Fibroblast of the aortic adventitia (primary cell): Measurements from ENCODE around the gene NUFIP1. TPM values are rescaled to one million over a fixed set of nuclear protein-coding genes. Genes with fewer than 3 reads are reported as not detected.

ENCODE experiments used
- DNase-seq: peaks from one replicate; pipeline ENCODE4 v3.0.0-alpha.2; 2010; ENCODE audit warnings: low read depth
- H3K4me3 ChIP-seq: 2 replicates; pipeline ENCODE4 v1.5.1; 2011; ENCODE audit warnings: low read depth, mild to moderate bottlenecking, control low read depth, low read length, moderate library complexity
- total RNA-seq: library from RNA; depleted of rRNA; stranded (reverse); fragments of >200 nt; gene quantifications from 2 replicates; pipeline ENCODE4 v1.2.3, GENCODE V29; 2012; ENCODE audit warnings: low replicate concordance
- TF ChIP-seq, protein P1 (sequence below): IDR thresholded peaks from 2 replicates; pipeline ENCODE4 v1.5.1; 2011; ENCODE audit warnings: mild to moderate bottlenecking, low read length, control low read depth, inconsistent platforms; ENCODE audit not compliant: insufficient read depth

The NUFIP1 gene
- total RNA-seq, 1 donor: 4.5 TPM

DNA sequence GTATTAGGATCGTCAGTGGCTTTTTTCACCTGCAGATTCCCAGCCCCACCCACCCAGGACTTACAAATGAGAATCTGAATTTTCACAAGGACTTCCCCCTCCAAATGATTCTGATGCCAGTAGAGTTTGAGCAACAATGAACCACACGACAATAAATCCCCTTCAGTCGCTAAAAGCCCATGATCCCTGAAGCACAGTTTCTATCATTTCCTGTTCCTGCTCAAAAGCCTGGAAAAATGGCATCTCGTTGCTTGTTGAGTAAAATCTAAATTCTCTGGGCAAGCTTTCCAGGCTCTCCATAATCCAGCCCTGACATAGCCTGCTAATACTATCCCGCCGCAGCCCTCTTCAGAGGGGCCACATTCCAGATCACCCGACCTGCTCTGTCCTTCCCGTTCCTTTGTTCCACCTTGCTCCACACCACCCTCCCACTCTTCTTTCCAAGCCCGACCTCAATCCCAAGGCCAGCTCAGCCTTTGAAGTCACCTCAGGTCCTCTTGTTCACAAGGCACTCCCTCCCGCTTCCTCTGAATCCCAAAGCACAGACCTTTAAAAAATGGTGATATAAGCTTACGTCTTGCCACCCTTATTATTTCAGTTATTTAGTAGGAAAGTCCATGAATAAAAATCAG, 67.9 kb downstream of the NUFIP1 start:
- TF ChIP-seq, protein P1, sequence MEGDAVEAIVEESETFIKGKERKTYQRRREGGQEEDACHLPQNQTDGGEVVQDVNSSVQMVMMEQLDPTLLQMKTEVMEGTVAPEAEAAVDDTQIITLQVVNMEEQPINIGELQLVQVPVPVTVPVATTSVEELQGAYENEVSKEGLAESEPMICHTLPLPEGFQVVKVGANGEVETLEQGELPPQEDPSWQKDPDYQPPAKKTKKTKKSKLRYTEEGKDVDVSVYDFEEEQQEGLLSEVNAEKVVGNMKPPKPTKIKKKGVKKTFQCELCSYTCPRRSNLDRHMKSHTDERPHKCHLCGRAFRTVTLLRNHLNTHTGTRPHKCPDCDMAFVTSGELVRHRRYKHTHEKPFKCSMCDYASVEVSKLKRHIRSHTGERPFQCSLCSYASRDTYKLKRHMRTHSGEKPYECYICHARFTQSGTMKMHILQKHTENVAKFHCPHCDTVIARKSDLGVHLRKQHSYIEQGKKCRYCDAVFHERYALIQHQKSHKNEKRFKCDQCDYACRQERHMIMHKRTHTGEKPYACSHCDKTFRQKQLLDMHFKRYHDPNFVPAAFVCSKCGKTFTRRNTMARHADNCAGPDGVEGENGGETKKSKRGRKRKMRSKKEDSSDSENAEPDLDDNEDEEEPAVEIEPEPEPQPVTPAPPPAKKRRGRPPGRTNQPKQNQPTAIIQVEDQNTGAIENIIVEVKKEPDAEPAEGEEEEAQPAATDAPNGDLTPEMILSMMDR: no peak
- no peak for DNase-seq
- H3K4me3 ChIP-seq: no peak overlapping the region

DNA sequence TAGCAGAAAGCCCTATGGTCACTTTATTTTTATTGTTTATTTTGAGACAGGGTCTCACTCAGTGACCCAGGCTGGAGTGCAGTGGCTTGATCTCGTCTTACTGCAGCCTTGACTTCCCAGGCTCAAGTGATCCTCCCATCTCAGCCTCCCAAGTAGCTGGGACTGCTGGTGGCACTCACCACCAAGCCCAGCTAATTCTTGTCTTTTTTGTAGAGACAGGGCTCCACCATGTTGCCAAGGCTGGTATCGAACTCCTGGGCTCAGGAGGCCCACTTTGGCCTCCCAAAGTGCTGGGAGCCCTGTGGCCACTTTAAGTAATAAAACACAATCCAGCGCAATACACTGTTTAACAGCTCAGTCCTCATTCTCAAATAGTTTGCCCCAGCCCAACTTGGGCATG, 69.3 kb downstream of the NUFIP1 start:
- H3K4me3 ChIP-seq: no peak overlapping the region
- no peak for DNase-seq
- TF ChIP-seq, protein P1: no peak

DNA sequence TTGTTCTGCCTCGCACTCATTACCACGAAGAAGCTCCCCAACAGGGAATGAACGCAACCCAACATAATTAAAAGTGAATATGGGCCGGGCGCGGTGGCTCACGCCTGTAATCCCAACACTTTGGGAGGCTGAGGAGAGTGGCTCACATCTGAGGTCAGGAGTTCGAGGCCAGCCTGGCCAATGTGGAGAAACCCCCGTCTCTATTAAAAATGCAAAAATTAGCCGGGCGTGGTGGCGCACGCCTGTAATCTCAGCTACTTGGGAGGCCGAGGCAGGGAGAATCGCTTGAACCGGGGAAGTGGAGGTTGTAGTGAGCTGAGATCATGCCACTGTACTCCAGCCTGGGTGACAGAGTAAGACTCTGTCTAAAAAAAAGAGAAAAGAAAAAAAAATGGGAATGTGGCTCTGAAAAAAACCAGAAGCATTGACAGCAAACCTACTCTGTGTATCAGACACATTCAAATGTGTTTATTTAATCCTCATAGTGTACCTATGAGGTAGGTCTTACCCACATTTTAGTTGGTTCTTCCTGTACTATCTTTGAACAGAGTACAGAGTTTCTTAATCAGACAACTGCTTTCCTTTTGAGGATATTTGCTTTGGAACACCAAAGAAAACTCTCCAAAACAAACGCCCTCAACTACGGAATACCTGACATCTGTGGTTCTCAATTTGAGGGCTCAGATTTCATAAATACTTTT, 70.0 kb downstream of the NUFIP1 start:
- TF ChIP-seq, protein P1: no peak
- H3K4me3 ChIP-seq: peak overlapping the region; percentile 66
- no peak for DNase-seq

DNA sequence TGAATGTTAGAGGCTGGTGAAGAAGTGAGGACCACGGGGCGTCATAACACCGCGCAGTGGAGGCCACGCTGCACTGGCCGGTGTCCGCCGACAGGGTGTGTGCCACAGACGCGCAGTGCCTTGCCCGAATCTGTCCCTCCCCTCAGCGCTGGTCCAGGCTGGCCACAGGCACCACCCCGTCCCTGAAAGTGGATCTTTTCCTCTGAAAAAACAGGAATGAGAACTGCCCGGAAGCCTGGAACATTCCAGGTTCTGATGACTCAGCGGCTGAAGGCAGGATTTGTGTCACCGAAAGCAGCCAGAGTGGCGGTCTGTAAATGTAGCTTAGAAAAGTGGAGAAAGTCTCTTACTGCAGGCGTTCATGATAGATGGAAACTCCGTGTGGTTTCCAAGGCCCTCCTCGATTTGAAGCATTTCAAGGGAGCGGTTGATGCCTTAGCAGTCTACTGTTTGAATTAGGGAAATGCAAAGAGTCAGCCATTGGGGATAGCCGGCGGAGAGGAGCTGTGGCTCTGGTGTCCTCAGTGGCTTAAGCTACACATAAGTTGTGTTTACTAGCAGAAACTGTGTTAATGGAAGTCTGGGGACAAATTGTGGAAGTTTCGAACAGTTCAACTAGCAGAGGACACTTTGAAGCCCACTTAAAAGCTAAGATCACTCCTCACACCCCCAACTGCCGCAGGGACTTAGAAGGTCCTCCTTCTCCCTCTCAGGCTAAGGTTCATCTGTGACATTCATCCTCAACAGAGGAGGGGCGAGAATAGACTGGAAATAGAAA, 70.8 kb downstream of the NUFIP1 start:
- TF ChIP-seq, protein P1: peak; percentile 84
- H3K4me3 ChIP-seq: peak overlapping the region; percentile 66
- peak; percentile 96 for DNase-seq

DNA sequence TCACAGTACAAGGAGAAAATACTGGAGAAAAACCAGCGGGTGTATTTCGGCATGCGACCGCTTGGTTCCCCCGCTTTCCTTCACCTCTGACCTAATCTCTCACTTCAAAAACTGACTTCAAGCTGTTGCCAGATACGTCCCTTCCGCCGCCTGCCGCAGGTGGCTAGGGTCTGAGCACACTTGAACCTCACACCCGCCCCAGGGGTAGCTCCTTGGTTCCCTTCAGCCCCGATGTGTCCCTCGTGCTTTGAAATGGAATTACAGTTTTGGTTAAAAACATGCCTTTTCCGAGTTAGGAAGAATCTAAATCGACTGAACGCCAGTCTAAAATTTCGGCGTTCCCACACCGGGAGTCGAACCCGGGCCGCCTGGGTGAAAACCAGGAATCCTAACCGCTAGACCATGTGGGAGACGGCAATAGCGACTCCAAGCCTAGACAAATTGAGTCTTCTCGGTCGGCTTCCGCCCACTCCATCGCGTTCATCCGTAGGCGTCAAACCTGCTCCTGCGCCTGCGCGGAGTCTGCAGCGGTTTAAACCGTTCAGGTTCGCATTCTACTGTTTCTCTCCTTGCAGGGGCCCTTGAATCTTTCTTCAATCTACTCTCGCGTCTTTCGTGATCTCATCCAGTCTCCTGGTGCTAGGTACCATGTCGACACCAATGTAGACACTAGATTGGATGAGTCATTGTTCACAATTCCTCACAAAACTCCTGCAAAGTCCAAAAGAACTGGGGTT, 71.5 kb downstream of the NUFIP1 start:
- H3K4me3 ChIP-seq: peak overlapping the region; percentile 66
- peak; percentile 99 for DNase-seq
- TF ChIP-seq, protein P1: peak; percentile 65

DNA sequence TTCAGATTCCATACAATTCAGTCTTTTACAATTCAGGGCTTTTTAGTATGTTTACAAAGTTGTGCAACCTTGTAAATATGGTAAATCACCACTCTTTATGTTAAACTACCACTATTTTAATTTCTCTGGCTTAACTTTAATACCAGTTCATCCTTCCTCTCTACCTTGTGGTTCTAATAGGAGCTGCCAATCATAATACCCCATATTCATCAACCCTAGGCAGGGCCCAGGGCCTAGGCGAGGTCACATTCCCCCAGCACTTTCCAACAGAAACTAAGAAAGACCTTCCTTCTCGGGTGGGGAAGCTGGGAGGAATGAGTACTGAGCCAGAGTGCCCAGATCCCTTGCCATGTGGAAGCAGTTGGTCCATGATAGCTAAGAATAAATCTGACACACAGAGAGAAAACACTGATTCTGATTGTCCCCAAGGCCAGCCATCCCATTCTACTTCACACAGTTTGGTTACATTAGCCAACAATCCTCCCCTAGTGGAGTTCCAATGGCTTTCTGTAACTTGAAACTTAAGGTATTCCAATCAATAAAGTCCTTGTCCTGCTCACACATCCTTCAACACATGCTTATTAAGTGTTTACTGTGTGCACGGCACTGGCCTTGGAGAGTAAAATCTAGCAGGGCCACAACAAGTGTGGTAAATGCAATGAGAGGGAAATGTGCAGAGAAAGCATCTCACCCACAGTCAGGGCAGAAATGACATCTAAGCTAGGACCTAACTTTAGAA, 76.8 kb downstream of the NUFIP1 start:
- H3K4me3 ChIP-seq: no peak overlapping the region
- DNase-seq: no peak

More for the DNA sequence above, 76.8 kb downstream of the NUFIP1 start:
- TF ChIP-seq, protein P1: no peak
